ENCODE results near the gene SNRPF.

SNRPF gene

DNA sequence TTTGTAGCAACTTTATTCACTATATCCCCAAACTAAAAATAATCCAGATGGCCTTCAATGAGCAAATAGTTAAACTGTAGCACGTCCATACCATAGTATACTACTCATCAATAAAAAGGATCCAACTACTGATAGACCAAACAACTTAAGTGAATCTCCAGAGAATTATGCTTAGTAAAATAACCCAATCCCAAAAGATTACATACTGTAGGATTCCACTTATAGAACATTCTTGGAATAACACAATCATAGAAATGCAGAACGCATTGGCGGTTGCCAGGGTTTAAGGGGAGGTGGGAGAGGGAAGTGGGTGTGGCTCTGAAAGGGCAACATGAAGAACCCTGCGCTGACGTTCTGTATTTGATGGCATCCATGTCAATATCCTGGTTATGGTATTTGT, 28.6 kb downstream of the SNRPF start:
- no peaks in the 10 kb centered on the region for H3K36me3 ChIP-seq (ENCODE audit: control insufficient read depth in 1 of 2, insufficient read depth in 2 of 2, low read length in 2 of 2)
- peaks cover 0 to 4% of the 10 kb centered on the region in 2 donors for H3K9me3 ChIP-seq (ENCODE audit: control insufficient read depth in 1 of 2, low read length in 2 of 2)
- no peaks in the 10 kb centered on the region for H3K27me3 ChIP-seq (ENCODE audit: low read depth, low read length)
- H3K4me1 ChIP-seq (ENCODE audit: control insufficient read depth in 1 of 2, insufficient read depth in 2 of 2, low read length in 2 of 2): no peaks in the 10 kb centered on the region
- no peak overlapping the region for H3K27ac ChIP-seq (ENCODE audit: low read length)
- H3K4me3 ChIP-seq (ENCODE audit: low read depth in 1 of 2, low read length in 2 of 2): no peak overlapping the region

DNA sequence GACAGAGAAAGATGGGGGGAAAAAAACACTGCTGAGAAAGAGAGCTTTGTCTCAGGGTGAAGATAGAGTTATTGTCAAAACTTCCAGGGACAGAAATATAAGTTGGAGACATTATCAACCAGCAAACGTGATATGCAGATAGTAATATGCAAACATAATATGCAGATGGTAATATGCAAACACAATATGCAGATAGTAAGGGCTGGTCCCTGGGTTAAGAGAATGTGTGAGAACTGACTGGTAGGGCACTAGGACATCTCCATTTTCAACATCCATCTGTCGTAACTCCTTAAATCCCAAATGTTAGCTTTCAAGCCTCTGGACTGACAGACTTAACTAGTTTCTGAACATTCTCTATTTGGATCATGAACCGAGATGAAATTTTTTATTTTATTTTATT, 32.2 kb downstream of the SNRPF start:
- H3K4me3 ChIP-seq (ENCODE audit: low read depth in 1 of 2, low read length in 2 of 2): no peak overlapping the region
- H3K36me3 ChIP-seq (ENCODE audit: control insufficient read depth in 1 of 2, insufficient read depth in 2 of 2, low read length in 2 of 2): no peaks in the 10 kb centered on the region
- no peaks in the 10 kb centered on the region for H3K9me3 ChIP-seq (ENCODE audit: control insufficient read depth in 1 of 2, low read length in 2 of 2)
- no peaks in the 10 kb centered on the region for H3K27me3 ChIP-seq (ENCODE audit: low read depth, low read length)
- no peak overlapping the region for H3K27ac ChIP-seq (ENCODE audit: low read length)
- no peaks in the 10 kb centered on the region for H3K4me1 ChIP-seq (ENCODE audit: control insufficient read depth in 1 of 2, insufficient read depth in 2 of 2, low read length in 2 of 2)

DNA sequence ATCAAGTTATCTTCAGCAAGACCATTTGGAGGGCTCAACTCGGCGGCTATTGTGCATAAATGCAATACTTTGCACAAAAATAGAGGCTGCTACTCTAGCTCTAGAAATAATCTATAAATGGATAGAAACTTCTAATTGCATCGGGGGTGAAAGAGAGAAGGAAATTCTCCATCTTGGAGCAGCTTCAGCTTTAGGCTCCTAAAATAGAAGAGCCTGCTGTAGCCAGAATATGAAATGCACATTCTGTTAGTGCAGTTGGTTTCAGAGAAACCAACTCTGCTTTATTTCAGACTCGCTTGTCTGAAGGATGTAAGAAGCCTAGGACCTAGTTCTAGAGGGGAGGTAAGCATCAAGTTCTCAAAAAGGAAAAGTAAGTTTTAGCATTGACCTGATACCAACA, 38.1 kb downstream of the SNRPF start:
- no peaks in the 10 kb centered on the region for H3K9me3 ChIP-seq (ENCODE audit: control insufficient read depth in 1 of 2, low read length in 2 of 2)
- no peak overlapping the region for H3K27ac ChIP-seq (ENCODE audit: low read length)
- no peaks in the 10 kb centered on the region for H3K4me1 ChIP-seq (ENCODE audit: control insufficient read depth in 1 of 2, insufficient read depth in 2 of 2, low read length in 2 of 2)
- H3K4me3 ChIP-seq (ENCODE audit: low read depth in 1 of 2, low read length in 2 of 2): no peak overlapping the region
- H3K27me3 ChIP-seq (ENCODE audit: low read depth, low read length): no peaks in the 10 kb centered on the region
- no peaks in the 10 kb centered on the region for H3K36me3 ChIP-seq (ENCODE audit: control insufficient read depth in 1 of 2, insufficient read depth in 2 of 2, low read length in 2 of 2)

DNA sequence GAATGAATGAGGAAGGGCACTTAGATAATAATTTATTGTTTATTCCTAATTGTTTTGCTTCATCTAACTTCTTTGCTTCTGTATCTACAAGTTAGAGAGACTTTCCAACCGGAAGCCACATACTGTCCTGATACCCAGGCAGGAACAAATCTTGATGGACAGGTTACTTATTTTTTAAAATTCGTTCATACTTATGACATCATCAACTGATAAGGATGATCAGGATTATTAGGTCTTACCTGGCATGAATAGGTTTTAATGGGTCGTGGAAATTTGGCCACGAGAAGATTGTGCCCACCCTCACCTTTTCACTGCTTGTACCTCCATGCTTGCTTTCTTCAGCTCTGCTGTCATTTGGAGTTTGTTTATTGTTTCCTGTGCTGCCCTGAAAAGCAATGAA, 39.3 kb downstream of the SNRPF start:
- Histone ChIP-seq H3K4me3 (ENCODE audit: low read depth in 1 of 2, low read length in 2 of 2) (no peak overlapping the region), H3K4me1 (ENCODE audit: control insufficient read depth in 1 of 2, insufficient read depth in 2 of 2, low read length in 2 of 2) (no peaks in the 10 kb centered on the region), H3K27ac (ENCODE audit: low read length) (no peak overlapping the region), H3K36me3 (ENCODE audit: control insufficient read depth in 1 of 2, insufficient read depth in 2 of 2, low read length in 2 of 2) (no peaks in the 10 kb centered on the region), H3K9me3 (ENCODE audit: control insufficient read depth in 1 of 2, low read length in 2 of 2) (peaks cover 0 to 3% of the 10 kb centered on the region in 2 donors), H3K27me3 (ENCODE audit: low read depth, low read length) (no peaks in the 10 kb centered on the region)

DNA sequence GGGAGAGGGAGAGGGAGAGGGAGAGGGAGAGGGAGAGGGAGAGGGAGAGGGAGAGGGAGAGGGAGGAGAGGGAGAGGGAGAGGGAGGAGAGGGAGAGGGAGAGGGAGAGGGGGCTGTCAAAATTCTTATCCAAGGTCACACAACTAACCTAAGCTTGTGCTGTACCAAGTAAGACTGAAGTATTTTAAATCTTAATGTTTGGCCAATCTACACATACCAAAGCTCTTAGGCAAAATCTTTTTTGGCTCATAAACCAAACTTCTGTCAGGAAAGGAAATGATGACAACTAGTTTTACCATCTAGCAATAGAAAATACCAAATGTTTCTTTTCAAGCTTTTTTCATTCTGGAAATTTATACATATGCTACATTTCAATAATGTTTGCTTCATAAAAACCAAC, 49.8 kb downstream of the SNRPF start:
- no peaks in the 10 kb centered on the region for H3K36me3 ChIP-seq (ENCODE audit: control insufficient read depth in 1 of 2, insufficient read depth in 2 of 2, low read length in 2 of 2)
- H3K9me3 ChIP-seq (ENCODE audit: control insufficient read depth in 1 of 2, low read length in 2 of 2): no peaks in the 10 kb centered on the region
- no peak overlapping the region for H3K4me3 ChIP-seq (ENCODE audit: low read depth in 1 of 2, low read length in 2 of 2)
- no peaks in the 10 kb centered on the region for H3K4me1 ChIP-seq (ENCODE audit: control insufficient read depth in 1 of 2, insufficient read depth in 2 of 2, low read length in 2 of 2)
- H3K27ac ChIP-seq (ENCODE audit: low read length): no peak overlapping the region
- no peaks in the 10 kb centered on the region for H3K27me3 ChIP-seq (ENCODE audit: low read depth, low read length)

DNA sequence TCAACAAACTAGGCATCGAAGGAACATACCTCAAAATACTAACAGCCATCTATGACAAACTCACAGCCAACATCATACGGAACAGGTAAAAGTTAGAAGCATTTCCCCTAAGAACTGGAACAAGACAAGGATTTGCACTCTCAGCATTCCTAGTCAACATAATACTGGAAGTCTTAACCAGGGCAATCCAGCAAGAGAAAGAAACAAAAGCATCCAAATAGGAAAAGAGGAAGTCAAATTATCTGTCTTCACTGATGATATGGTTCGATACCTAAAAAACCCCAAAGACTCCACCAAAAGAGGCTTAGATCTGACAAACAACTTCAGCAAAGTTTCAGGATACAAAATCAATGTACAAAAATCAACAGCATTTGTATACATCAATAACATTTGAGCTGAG, 51.1 kb downstream of the SNRPF start:
- Histone ChIP-seq H3K4me1 (ENCODE audit: control insufficient read depth in 1 of 2, insufficient read depth in 2 of 2, low read length in 2 of 2) (no peaks in the 10 kb centered on the region), H3K36me3 (ENCODE audit: control insufficient read depth in 1 of 2, insufficient read depth in 2 of 2, low read length in 2 of 2) (no peaks in the 10 kb centered on the region), H3K4me3 (ENCODE audit: low read depth in 1 of 2, low read length in 2 of 2) (no peak overlapping the region), H3K27me3 (ENCODE audit: low read depth, low read length) (no peaks in the 10 kb centered on the region), H3K27ac (ENCODE audit: low read length) (no peak overlapping the region), H3K9me3 (ENCODE audit: control insufficient read depth in 1 of 2, low read length in 2 of 2) (no peaks in the 10 kb centered on the region)
